Lower leg skin (tissue), 4 donors: Measurements from ENCODE around the gene SCG3. TPM values are rescaled to one million over a fixed set of nuclear protein-coding genes. Genes with fewer than 3 reads are reported as not detected.

Source experiments
- DNase-seq, 2 donors: peaks; one replicate each; pipeline ENCODE4 v3.0.0-alpha.2; 2019; ENCODE audit warnings: low spot score in 2 of 2
- H3K4me3 ChIP-seq: fragments of 200-600 bp; sonication (generic); 2 replicates; pipeline ENCODE4 v1.5.1; 2017; ENCODE audit warnings: mild to moderate bottlenecking, low read depth; ENCODE audit not compliant: poor library complexity, severe bottlenecking
- POLR2A ChIP-seq, 2 donors: fragments of 450-650 bp; IDR thresholded peaks; one replicate each; pipeline ENCODE4 v1.6.1; 2016 to 2017; ENCODE audit warnings: antibody characterized with exemption in 2 of 2, mild to moderate bottlenecking in 1 of 2, moderate library complexity in 1 of 2
- WGBS, 2 donors: methylation state at CpG; one replicate each; pipeline ENCODE4 v1.1.5; 2018; 5-methylcytosine and 5-hydroxymethylcytosine counted together
- intact Hi-C: fragments of 100-400 bp; cut with DNase I; formaldehyde crosslinking; loops from one replicate; pipeline ENCODE4 v1.15.0; 2023; ENCODE audit warnings: low total_unique reads
- total RNA-seq, 4 donors: library from RNA; depleted of rRNA; stranded (reverse); fragments of >200 nt; gene quantifications; one replicate each; pipeline ENCODE4 v1.1.0, GENCODE V29; 2016
- TF ChIP-seq, protein P1 (sequence below), 3 donors: fragments of 450-650 bp; IDR thresholded peaks; one replicate each; pipeline ENCODE4 v1.5.1; 2016; ENCODE audit warnings: antibody characterized with exemption in 3 of 3, mild to moderate bottlenecking in 3 of 3, moderate library complexity in 2 of 3

Gene SCG3
- total RNA-seq, 4 donors from 2014 or later, result 0.13 TPM; not detected in 3

DNA sequence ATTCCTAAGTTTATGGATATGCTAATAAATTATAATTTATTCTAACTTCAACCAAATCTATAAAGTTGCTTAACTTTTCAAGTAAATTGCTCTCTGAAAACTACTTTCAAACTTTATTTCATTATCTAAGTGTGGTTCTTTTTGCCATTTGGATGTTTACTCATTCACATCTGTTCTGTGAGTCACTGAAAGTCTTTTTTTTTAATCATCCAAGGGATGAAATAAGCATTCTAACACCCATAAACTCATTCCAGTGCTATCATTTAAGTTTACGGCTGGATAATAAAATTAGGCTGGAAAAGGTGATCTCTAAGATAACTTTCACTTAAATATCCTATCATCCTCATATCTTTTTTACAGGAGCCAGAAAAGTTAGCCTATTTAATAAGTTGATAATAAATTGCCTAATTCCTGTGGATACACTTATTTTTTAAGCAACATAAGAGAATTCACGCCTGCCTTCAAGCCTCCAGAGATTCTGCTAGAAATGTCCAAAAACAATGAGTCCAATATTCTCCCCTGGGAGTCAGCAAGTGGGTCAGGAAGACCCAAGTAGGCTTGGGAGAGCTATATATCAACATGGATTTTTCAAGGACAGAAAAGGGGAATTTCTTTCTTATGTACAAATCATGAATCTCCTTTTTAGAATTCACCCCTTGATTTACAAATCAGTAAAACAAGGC lies 25.8 kb downstream of the SCG3 start:
- no peak overlapping the region for H3K4me3 ChIP-seq
- DNase-seq, result no peak
- intact Hi-C loops, result no loop called here
- WGBS, 2 donors, result 67 to 79% methylated on average over 2 of the region's 2 CpGs
- TF ChIP-seq, protein P1, sequence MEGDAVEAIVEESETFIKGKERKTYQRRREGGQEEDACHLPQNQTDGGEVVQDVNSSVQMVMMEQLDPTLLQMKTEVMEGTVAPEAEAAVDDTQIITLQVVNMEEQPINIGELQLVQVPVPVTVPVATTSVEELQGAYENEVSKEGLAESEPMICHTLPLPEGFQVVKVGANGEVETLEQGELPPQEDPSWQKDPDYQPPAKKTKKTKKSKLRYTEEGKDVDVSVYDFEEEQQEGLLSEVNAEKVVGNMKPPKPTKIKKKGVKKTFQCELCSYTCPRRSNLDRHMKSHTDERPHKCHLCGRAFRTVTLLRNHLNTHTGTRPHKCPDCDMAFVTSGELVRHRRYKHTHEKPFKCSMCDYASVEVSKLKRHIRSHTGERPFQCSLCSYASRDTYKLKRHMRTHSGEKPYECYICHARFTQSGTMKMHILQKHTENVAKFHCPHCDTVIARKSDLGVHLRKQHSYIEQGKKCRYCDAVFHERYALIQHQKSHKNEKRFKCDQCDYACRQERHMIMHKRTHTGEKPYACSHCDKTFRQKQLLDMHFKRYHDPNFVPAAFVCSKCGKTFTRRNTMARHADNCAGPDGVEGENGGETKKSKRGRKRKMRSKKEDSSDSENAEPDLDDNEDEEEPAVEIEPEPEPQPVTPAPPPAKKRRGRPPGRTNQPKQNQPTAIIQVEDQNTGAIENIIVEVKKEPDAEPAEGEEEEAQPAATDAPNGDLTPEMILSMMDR (IDR thresholded peaks at IDR 0.05), result no peak
- TF ChIP-seq POLR2A (IDR thresholded peaks at IDR 0.05), result no peak

DNA sequence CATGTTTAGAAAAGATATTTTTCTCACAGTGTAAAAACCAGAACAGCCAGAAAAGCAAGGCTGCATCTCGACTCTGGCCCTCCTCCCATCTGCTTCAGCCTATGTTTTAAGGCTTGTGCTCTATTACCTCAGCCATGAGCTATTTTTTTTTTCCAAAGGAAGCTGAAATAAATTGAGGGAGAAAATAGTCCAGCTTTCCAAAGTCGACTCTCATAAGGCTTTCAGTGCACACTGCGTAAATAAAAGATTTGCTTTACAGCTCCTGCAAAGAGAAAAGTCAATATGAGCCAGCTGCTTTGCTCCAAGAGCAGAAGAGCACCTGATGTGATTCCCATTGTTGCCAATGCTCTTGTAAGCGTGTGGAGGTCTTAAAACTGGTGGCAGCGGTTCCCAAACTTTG lies 26.7 kb downstream of the SCG3 start:
- no peak for DNase-seq
- TF ChIP-seq POLR2A (IDR thresholded peaks at IDR 0.05), result no peak
- TF ChIP-seq, protein P1 (IDR thresholded peaks at IDR 0.05), result no peak
- intact Hi-C loops, result no loop called here
- 33 to 54% methylated on average over 5 of the region's 5 CpGs for WGBS, 2 donors
- no peak overlapping the region for H3K4me3 ChIP-seq

DNA sequence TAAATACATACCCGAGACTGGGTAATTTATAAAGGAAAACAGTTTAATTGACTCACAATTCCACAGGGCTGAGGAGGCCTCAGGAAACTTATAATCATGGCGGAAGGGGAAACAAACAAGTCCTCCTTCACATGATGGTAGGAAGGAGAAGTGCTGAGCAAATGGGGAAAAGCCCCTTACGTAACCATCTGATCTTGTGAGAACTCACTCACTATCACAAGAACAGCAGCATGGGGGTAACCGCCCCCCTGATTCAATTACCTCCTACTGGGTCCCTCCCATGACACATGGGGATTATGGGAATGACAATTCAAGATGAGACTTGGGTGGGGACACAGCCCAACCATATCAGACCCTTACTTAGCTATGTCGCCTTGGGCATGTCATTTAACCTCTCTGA lies 27.7 kb downstream of the SCG3 start:
- no peak overlapping the region for H3K4me3 ChIP-seq
- TF ChIP-seq, protein P1 (IDR thresholded peaks at IDR 0.05), result no peak
- TF ChIP-seq POLR2A (IDR thresholded peaks at IDR 0.05), result no peak
- intact Hi-C loops, result no loop called here
- WGBS, 2 donors, result 88 to 96% methylated on average over 5 of the region's 5 CpGs
- DNase-seq, result no peak

DNA sequence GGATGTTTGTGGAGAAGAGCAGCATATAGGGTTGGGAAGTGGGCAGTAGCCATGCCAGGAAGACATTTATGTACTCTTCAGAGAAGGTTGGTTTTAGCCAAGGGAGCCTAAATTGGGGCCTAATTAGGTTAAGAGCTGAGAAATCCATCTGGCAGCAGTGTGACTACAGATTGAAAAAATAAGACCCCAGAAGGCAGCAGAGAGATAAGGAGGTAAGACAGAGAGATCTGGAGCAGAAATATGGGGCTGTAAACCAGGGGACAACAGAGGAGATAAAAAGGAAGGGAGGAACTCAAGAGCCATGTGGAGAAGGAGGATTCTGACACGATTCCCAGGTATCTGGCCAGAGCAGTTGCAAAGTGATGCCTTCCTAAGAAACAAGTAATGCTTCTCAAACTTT lies 32.9 kb downstream of the SCG3 start:
- TF ChIP-seq POLR2A (IDR thresholded peaks at IDR 0.05), result no peak
- TF ChIP-seq, protein P1 (IDR thresholded peaks at IDR 0.05), result no peak
- intact Hi-C loops, result no loop called here
- 74 to 75% methylated on average over 1 of the region's 1 CpG for WGBS, 2 donors
- H3K4me3 ChIP-seq, result no peak overlapping the region
- no peak for DNase-seq

DNA sequence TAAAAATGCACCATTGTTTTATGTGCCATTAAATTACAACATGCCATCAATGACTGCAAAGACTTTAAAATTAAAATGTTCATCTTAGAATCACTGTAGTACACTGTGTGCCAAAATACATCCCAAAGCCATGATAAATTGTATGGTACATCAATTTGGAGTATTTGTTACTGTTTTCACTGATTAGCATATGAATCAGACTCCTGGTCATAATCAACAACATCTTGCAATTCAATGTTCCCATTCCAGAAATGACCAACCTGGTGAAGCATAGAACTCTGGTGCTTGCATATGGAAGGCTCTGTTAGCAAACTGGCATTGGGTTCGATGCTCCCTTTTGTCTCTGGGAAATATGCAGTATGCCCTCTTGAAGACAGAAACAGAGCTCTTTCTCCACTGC lies 33.6 kb downstream of the SCG3 start:
- no peak overlapping the region for H3K4me3 ChIP-seq
- TF ChIP-seq, protein P1 (IDR thresholded peaks at IDR 0.05), result no peak
- no peak for TF ChIP-seq POLR2A (IDR thresholded peaks at IDR 0.05)
- 86 to 93% methylated on average over 1 of the region's 1 CpG for WGBS, 2 donors
- intact Hi-C loops, result no loop called here
- no peak for DNase-seq

DNA sequence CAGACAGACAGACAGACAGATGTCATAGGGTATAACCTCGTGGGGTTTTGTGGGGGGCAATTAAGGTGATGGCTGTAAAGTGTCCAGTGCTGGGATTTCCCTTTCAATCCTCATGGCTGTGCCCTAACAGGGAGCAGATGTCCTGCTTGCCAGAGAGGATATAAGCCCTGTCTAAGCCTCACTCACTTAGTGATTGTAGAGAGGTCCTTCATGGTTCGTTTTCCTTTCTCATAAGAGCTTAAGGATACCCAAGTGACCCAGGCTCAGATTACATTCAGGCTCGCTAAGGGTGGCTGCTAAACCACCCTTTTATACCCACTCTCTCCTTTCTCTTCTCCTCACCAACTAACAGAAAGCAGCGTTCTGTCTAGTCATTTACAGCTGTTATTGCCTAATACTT lies 36.9 kb downstream of the SCG3 start:
- H3K4me3 ChIP-seq, result no peak overlapping the region
- WGBS, 2 donors, result 50 to 66% methylated on average over 4 of the region's 4 CpGs
- TF ChIP-seq POLR2A (IDR thresholded peaks at IDR 0.05), result no peak
- TF ChIP-seq, protein P1 (IDR thresholded peaks at IDR 0.05), result no peak
- DNase-seq, result no peak
- intact Hi-C loops, result no loop called here
